Measurements from ENCODE around the gene ZSWIM4.

The ZSWIM4 gene

GRCh38 chr19:13830741-13831536 lies 35.7 kb downstream of the ZSWIM4 start:
- no peak for DNase-seq
- Mint-ChIP-seq H3K4me3 (no peak overlapping the region), H3K4me1 (ENCODE audit: low read depth) (peaks cover 27% of the 10 kb centered on the region), H3K27ac (peak overlapping the region; percentile 76), H3K27me3 (no peaks in the 10 kb centered on the region), H3K9me3 (no peaks in the 10 kb centered on the region), H3K36me3 (ENCODE audit: low read depth) (peaks cover 46% of the 10 kb centered on the region)

- no peaks in the 10 kb centered on the region for H3K27me3 Mint-ChIP-seq
- DNase-seq, result no peak
- peaks cover 50% of the 10 kb centered on the region for H3K36me3 Mint-ChIP-seq (ENCODE audit: low read depth)
- H3K27ac Mint-ChIP-seq, result peak overlapping the region; percentile 55
- H3K4me3 Mint-ChIP-seq, result no peak overlapping the region
- H3K9me3 Mint-ChIP-seq, result no peaks in the 10 kb centered on the region
- H3K4me1 Mint-ChIP-seq (ENCODE audit: low read depth), result peaks cover 35% of the 10 kb centered on the region
Observed at GRCh38 chr19:13831537-13832467, 36.6 kb downstream of the ZSWIM4 start.

DNA sequence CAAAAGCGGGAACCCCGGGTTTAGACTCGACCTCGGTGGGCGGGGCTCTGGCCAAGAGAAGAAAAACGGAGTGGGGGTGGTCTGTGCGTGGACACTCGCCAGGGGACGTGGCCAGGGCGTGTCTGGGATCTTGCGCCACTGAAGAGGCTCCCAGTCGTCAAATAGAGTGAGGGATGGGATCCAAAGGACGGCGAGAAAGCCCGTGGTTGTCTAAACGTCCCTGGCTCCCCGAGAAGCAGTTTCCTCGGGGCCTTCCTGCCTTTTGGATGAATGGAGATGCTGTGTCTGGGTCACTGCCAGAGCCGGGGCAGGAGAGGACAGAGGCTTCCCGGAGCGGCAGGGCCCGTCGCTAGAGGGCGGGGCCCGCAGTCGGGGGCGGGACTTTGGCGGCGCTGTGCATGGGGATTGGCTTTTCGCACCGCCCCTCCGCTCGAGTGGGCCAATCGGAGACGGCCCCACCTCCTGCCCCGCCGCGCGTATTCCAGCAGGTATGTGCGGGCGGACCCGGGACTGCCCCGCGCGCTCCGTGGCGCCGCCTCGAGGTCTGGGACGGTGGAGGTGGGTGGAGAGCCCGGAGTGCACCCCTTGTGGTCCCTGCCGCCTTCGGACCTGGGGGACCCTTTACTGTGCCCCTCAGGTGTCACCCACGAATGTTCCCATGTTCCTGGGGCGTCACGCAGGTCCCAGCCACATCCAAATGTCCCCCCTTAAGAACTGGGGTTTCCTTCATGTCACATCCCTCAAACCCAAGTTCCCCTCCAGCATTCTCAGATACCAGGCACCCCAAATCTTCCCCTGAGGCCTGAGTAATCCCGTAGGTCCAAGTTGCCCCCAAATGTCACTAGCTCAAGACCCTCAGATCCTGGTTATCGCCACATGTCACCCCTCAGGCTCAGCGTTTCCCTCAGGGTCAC lies 38.3 kb downstream of the ZSWIM4 start:
- Mint-ChIP-seq H3K4me1 (ENCODE audit: low read depth) (peaks cover 48% of the 10 kb centered on the region), H3K9me3 (no peaks in the 10 kb centered on the region), H3K4me3 (peak overlapping the region; percentile 72), H3K36me3 (ENCODE audit: low read depth) (peaks cover 65% of the 10 kb centered on the region), H3K27ac (peak overlapping the region; percentile 89), H3K27me3 (no peaks in the 10 kb centered on the region)
- DNase-seq, result peak; percentile 95

DNA sequence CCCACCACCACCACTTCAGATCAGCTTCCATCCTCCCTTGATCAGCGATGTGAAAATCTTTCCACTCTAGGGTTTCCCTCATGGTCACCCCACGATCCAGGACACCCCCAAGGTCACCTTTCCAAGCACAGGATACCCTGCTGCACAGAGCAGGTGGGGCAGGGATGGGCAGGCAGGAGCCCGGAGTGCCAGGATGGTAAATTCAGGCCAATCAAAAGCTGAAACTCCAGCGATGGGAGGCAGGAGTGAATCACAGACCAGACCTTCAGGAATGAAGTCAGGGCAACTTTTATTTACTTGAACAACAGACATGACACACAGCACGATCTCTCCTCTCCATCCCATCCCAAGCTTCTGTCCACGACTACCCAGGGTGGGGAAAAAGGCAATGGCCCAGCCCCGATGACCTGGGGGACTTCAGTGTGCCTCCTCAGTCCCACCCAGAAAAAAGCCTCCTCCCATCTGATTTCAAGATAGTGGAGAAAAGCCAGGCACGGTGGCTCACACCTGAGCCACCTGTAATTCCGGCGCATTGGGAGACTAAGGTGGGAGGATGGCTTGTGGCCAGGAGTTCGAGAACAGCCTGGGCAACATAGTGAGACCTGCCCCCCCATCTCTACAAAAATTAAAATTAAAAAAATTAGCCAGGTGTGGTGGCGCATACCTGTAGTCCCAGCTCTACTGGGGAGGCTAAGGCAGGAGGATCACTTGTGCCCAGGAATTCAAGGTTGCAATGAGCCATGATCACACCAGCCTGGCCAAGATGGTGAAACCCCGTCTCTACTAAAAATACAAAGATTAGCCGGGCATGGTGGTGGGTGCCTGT lies 39.2 kb downstream of the ZSWIM4 start:
- Mint-ChIP-seq H3K27ac (peak overlapping the region; percentile 89), H3K4me3 (peak overlapping the region; percentile 44), H3K36me3 (ENCODE audit: low read depth) (peaks cover 74% of the 10 kb centered on the region), H3K9me3 (no peaks in the 10 kb centered on the region), H3K4me1 (ENCODE audit: low read depth) (peaks cover 52% of the 10 kb centered on the region), H3K27me3 (no peaks in the 10 kb centered on the region)
- DNase-seq, result peak; percentile 42

GRCh38 chr19:13835791-13836723 lies 40.8 kb downstream of the ZSWIM4 start:
- Mint-ChIP-seq H3K4me3 (peak overlapping the region; percentile 95), H3K36me3 (ENCODE audit: low read depth) (peaks cover 79% of the 10 kb centered on the region), H3K9me3 (no peaks in the 10 kb centered on the region), H3K4me1 (ENCODE audit: low read depth) (peaks cover 60% of the 10 kb centered on the region), H3K27me3 (no peaks in the 10 kb centered on the region), H3K27ac (peak overlapping the region; percentile 98)
- no peak for DNase-seq

- peaks cover 58% of the 10 kb centered on the region for H3K4me1 Mint-ChIP-seq (ENCODE audit: low read depth)
- H3K9me3 Mint-ChIP-seq, result no peaks in the 10 kb centered on the region
- no peak for DNase-seq
- peaks cover 79% of the 10 kb centered on the region for H3K36me3 Mint-ChIP-seq (ENCODE audit: low read depth)
- peak overlapping the region; percentile 98 for H3K27ac Mint-ChIP-seq
- H3K4me3 Mint-ChIP-seq, result peak overlapping the region; percentile 95
- no peaks in the 10 kb centered on the region for H3K27me3 Mint-ChIP-seq
Observed at GRCh38 chr19:13838435-13839129, 43.3 kb downstream of the ZSWIM4 start.

GRCh38 chr19:13839130-13839937 lies 44.1 kb downstream of the ZSWIM4 start:
- peak overlapping the region; percentile 98 for H3K27ac Mint-ChIP-seq
- H3K27me3 Mint-ChIP-seq, result no peaks in the 10 kb centered on the region
- H3K4me1 Mint-ChIP-seq (ENCODE audit: low read depth), result peaks cover 59% of the 10 kb centered on the region
- peaks cover 74% of the 10 kb centered on the region for H3K36me3 Mint-ChIP-seq (ENCODE audit: low read depth)
- peak overlapping the region; percentile 95 for H3K4me3 Mint-ChIP-seq
- peak; percentile 91 for DNase-seq
- no peaks in the 10 kb centered on the region for H3K9me3 Mint-ChIP-seq

- peak overlapping the region; percentile 98 for H3K27ac Mint-ChIP-seq
- peak overlapping the region; percentile 95 for H3K4me3 Mint-ChIP-seq
- H3K9me3 Mint-ChIP-seq, result no peaks in the 10 kb centered on the region
- H3K4me1 Mint-ChIP-seq (ENCODE audit: low read depth), result peaks cover 61% of the 10 kb centered on the region
- H3K36me3 Mint-ChIP-seq (ENCODE audit: low read depth), result peaks cover 68% of the 10 kb centered on the region
- DNase-seq, result no peak
- H3K27me3 Mint-ChIP-seq, result no peaks in the 10 kb centered on the region
Observed at GRCh38 chr19:13839938-13840304, 44.7 kb downstream of the ZSWIM4 start.

DNA sequence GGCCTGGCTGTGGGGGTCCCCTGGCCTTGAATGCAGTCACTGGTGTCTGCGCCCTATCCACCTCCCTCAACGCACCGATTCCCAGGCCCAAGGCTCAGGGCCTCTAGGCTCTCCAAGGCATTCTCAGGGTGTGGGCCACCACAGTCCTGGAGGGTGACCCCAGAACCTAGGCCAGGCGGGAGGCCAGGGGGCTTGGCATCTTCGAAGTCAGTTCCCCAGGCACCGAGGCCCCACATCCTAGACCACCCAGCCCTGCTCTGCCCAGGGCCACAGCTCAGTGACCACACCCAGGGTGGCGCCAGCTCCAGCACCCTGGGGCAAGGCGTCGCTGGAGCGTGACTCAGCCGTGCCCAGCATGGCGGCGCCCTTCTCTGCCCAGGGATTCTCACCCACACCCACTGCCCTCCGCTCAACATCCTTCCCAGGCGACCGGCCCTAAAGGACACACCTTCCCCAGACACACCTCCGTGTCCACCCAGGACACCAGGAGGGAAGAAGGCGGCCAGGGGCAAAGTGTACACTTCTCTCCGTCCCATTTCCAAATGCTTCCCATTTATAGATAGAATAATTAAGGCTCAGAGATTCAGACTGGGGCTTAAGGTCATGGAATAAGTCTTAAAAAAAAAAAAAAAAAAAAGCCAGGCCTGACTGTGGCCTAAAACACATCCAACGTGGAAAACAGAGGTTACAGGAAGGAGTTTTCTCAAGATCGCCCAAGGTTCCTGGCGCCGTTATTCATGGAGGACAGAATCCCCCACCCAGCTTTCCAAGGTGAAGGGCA lies 45.3 kb downstream of the ZSWIM4 start:
- DNase-seq, result peak; percentile 68
- peak overlapping the region; percentile 98 for H3K27ac Mint-ChIP-seq
- H3K9me3 Mint-ChIP-seq, result no peaks in the 10 kb centered on the region
- H3K27me3 Mint-ChIP-seq, result no peaks in the 10 kb centered on the region
- peak overlapping the region; percentile 95 for H3K4me3 Mint-ChIP-seq
- peaks cover 60% of the 10 kb centered on the region for H3K4me1 Mint-ChIP-seq (ENCODE audit: low read depth)
- peaks cover 62% of the 10 kb centered on the region for H3K36me3 Mint-ChIP-seq (ENCODE audit: low read depth)

- peak overlapping the region; percentile 98 for H3K27ac Mint-ChIP-seq
- peak overlapping the region; percentile 95 for H3K4me3 Mint-ChIP-seq
- H3K36me3 Mint-ChIP-seq (ENCODE audit: low read depth), result peaks cover 54% of the 10 kb centered on the region
- no peaks in the 10 kb centered on the region for H3K9me3 Mint-ChIP-seq
- peak; percentile 68 for DNase-seq
- H3K4me1 Mint-ChIP-seq (ENCODE audit: low read depth), result peaks cover 60% of the 10 kb centered on the region
- H3K27me3 Mint-ChIP-seq, result no peaks in the 10 kb centered on the region
Observed at GRCh38 chr19:13841086-13841961, 46.1 kb downstream of the ZSWIM4 start.
